ENCODE results near the gene ADAM22. TPM values are rescaled to one million over a fixed set of nuclear protein-coding genes. Genes with fewer than 3 reads are reported as not detected.

The ADAM22 gene
- polyA plus RNA-seq, 4 donors: 10.4 to 13.6 (median 12.8) TPM

GRCh38 chr7:88104732-88105131 lies 170.7 kb downstream of the ADAM22 start:
- no peak for DNase-seq (ENCODE audit: low read depth in 4 of 4, low spot score in 2 of 4)

DNA sequence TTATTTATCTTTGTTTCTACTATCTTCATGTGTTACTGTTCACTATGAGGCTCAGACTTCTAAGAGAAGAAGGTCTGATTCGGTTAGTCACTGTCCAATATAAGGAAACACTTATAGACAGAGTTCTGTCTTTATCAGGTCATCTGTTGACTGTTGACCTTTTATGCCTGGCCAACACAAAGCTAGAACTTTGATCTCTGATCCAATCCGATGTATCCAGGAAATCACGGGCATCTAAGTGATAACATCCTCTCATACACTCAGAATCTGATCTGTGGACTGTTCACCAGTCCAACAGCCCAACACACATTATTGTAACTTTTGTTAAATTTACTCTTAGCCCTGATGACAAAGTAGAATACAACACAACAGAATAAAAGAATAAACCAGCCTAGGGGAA lies 171.2 kb downstream of the ADAM22 start:
- no peak for DNase-seq (ENCODE audit: low read depth in 4 of 4, low spot score in 2 of 4)

DNA sequence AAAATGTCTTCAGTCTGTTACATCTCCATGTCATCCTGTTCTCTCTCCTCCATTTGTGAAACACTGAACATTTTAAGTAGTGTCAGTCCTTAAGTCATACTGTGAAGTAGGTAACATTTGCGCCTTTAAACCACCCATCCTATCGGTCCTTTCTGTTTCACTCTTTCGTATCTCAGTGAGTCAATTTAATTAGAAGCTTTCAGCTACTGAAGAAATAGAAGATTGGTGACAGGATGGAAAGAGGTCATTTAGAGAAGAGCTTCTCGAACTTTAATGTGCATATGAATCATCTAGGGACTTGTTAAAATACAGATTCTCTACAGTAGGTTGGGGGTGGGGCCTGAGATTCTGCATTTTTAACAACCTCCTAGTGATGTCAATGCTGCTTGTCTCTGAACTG lies 172.4 kb downstream of the ADAM22 start:
- DNase-seq (ENCODE audit: low read depth in 4 of 4, low spot score in 2 of 4): no peak

DNA sequence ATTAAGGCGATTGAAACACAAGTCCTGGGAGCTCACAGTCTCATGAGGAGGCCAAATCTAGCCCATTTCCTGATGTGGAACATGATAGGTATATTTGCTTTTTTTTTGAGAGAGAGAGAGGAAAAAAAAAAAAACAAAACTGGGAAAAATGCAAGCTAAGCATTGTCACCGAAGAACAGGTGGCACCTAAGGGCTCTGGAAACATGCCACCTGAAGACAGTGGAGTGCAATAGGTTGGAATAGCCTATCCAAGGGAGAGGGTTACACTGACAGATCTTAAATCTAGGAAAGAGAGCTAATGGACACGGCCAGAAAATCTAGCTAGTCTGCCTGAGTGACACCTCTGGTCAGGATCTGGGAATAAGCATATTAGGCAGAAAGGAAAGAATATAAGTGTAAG lies 175.6 kb downstream of the ADAM22 start:
- DNase-seq (ENCODE audit: low read depth in 4 of 4, low spot score in 2 of 4): no peak

DNA sequence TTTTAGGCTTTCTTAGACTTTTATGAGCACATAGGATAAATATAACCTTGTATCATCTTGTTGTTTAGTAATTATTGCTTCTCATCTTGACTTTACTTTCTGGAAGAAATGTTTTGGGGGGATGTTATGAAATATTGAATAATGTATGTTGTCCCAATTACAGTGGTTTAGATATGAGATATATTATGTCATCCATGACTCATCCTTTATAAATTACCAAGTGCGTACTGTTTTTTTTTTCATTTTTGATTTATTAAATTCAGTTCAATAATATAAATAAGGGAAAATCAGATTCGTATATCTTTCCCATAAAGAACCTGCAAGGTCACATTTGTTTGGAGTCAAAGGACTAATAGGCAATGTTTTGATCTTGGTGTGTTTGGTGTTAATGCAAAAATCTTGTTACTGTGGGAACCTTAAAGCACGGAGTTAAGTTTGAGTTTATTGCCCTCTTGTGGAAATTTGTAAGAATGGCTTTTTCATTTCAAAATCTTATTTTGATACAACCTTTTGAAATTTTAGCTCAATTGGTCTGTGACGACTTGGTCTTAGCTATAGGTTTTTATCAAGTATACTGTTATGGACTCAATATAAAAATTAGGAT lies 177.2 kb downstream of the ADAM22 start:
- no peak for DNase-seq (ENCODE audit: low read depth in 4 of 4, low spot score in 2 of 4)

GRCh38 chr7:88111954-88112471 lies 178.0 kb downstream of the ADAM22 start:
- no peak for DNase-seq (ENCODE audit: low read depth in 4 of 4, low spot score in 2 of 4)

DNA sequence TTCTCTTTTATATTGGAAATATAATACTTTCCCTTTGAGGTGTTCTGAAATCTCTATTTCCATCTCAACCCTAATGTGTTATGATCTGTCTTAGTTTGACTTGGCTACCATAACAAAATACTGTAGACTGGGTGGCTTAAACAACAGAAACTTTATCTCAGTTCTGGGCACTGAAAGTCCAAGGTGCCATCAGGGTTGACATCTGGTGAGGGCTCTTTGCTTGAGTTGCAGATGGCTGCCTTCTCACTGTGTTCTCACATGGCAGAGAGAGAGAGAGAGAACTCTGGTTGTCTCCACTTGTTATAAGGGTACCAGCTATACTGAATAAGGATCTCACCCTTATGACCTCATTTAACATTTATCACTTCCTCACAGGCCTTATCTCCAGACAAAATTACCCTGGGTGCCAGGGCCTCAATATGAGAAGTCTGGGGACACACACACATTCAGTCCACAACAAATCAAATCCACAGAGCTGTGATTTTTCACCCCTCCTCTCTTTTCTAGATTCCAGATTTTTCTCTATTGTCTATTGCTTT lies 181.3 kb downstream of the ADAM22 start:
- no peak for DNase-seq (ENCODE audit: low read depth in 4 of 4, low spot score in 2 of 4)

GRCh38 chr7:88115816-88116215 lies 181.8 kb downstream of the ADAM22 start:
- no peak for DNase-seq (ENCODE audit: low read depth in 4 of 4, low spot score in 2 of 4)

GRCh38 chr7:88116235-88116795 lies 182.3 kb downstream of the ADAM22 start:
- no peak for DNase-seq (ENCODE audit: low read depth in 4 of 4, low spot score in 2 of 4)

GRCh38 chr7:88117325-88117724 lies 183.3 kb downstream of the ADAM22 start:
- DNase-seq (ENCODE audit: low read depth in 4 of 4, low spot score in 2 of 4): no peak

GRCh38 chr7:88121335-88121734 lies 187.3 kb downstream of the ADAM22 start:
- DNase-seq (ENCODE audit: low read depth in 4 of 4, low spot score in 2 of 4): no peak

GRCh38 chr7:88127637-88128290 lies 193.7 kb downstream of the ADAM22 start:
- DNase-seq (ENCODE audit: low read depth in 4 of 4, low spot score in 2 of 4): no peak

- no peak for DNase-seq (ENCODE audit: low read depth in 4 of 4, low spot score in 2 of 4)
Observed at GRCh38 chr7:88132725-88133124, 198.7 kb downstream of the ADAM22 start.

GRCh38 chr7:88140947-88141346 lies 206.9 kb downstream of the ADAM22 start:
- peak; percentile 13 to 56 (median 26) for DNase-seq (ENCODE audit: low read depth in 4 of 4, low spot score in 2 of 4)

DNA sequence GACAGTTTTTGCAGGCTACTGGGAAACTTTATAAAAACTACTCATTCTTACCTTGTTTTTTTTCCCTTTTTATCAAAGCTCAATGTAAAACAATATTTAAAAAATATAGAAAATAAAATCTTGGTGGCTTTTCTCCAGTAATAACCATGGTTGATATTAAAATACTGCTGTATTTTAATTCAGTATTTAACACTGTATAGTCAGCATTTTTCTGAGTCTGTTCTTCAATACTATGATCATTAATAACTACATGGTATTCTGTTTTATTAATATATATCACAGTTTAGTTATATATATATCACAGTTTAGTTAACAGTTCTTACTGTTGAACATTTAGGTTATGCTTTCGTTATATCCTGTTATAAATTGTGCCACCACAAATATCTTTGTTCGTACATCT lies 207.4 kb downstream of the ADAM22 start:
- DNase-seq (ENCODE audit: low read depth in 4 of 4, low spot score in 2 of 4): no peak

DNA sequence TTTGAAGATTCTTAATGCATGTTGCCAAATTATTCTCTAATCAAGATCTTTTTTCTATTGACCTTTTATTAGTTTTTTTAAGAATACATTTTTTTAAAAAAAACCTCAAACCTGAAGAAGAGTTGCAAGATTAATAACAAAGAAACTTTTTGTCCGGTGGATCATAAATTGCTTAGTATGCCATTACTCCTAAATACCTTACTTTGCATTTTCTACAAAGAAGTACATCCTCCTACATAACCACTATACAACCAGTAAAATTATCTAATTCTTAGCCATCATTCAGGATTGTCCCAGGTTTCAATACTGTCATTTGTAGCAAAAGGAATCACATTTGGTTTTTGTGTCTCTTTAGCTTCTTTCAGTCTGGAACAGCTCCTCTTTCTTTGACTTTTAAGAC lies 207.9 kb downstream of the ADAM22 start:
- DNase-seq (ENCODE audit: low read depth in 4 of 4, low spot score in 2 of 4): no peak

DNA sequence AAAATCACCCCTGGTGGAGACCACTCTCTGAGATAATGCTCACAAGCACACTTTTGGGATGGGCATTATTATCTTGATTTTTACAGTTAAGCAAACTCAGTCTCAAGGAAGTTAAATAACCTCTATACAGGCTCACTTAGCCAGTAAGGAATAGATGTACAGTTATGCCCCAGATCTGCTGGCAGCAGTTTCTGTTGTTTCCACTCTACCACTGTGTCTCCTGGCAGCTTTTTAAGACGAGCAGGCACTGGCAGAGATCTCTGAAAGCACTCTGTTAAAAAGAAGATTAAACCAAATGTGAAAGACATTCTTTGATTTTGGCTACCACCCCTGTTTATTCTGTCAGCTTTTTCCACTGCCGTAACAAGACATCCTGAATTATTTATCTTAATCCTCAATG lies 212.6 kb downstream of the ADAM22 start:
- no peak for DNase-seq (ENCODE audit: low read depth in 4 of 4, low spot score in 2 of 4)

GRCh38 chr7:88147341-88147740 lies 213.3 kb downstream of the ADAM22 start:
- DNase-seq (ENCODE audit: low read depth in 4 of 4, low spot score in 2 of 4): no peak

GRCh38 chr7:88147949-88148348 lies 213.9 kb downstream of the ADAM22 start:
- DNase-seq (ENCODE audit: low read depth in 4 of 4, low spot score in 2 of 4): no peak

DNA sequence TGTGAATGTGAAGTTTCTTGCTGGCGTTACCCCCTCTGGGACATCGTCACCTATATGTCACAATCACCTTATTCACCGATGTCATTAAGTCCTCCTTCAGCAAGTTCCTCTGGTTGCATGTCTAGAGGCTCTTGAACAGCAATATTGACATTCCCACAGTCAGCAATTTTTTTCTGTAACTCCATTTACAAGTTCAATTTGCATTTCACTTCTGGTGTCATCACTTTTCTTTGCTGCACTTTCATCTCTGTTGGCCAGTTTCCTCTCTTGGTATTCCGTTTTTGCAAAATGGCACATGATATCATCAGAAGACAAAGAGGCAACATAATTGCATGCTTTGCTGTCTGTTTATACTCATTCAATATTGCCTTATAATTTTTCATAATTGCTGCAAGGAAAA lies 216.0 kb downstream of the ADAM22 start:
- no peak for DNase-seq (ENCODE audit: low read depth in 4 of 4, low spot score in 2 of 4)

DNA sequence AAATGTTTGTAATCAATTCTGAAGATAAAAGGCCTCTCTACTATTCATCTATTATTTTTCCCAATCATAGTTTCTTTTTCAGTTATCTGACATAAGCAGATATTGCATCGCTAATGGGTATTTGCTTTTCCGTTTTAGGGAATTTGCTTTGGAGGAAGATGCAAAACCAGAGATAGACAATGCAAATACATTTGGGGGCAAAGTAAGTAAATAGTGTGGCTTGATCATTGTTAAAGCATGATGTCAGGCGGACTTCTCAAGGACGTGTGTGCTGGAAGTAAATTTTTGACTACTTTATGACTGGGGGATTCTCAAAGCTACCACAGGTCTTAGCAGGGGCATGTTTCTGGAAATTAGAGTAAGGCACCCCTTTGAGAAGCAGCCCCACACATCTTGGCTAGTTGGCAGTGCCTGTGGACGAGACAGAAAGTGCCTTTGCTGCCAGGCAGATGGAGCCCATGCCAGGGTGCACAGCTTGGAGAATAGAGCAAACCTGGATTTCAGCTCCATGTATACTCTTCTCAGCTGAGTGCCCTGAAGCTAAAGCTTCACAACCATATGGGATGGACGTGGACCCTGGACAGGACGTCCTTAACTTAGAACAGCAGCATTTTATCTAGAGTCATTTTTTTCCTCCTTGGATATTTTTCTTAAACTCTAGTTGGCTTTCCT lies 217.2 kb downstream of the ADAM22 start:
- no peak for DNase-seq (ENCODE audit: low read depth in 4 of 4, low spot score in 2 of 4)

Measured in left renal cortex interstitium (tissue), 4 donors.